ENCODE results near the gene IFNK. TPM values are rescaled to one million over a fixed set of nuclear protein-coding genes. Genes with fewer than 3 reads are reported as not detected.

The IFNK gene
- total RNA-seq, 1 experiment from 2014 or later, result not detected

DNA sequence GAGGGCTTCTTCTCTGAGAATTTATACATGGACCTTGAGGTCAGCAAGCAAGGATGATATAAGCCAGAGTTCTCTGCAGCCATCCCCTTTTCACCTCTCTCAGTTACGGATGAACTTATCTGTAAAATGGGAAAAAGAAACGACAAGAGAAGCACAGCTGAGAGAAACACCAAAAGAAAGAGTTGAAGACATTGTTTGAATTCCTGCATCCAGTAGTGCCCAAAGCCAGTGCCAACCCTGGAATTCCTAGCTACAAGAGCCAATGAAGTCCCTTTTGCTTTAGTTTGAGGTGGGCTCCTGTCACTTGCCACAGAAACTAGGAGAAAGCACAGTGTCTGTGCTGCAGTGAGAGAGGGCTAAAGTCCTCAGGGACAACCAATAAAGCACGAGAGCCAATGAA, 12.1 kb downstream of the IFNK start:
- H3K4me3 ChIP-seq (replicated peaks in 1 of 2; ENCODE audit: low read depth in 1 of 2, low read length in 2 of 2), result no peak overlapping the region
- H3K27me3 ChIP-seq (ENCODE audit: insufficient read depth, low read length), result no peaks in the 10 kb centered on the region
- no peak overlapping the region for H2AFZ ChIP-seq (ENCODE audit: low read depth, low read length, poor library complexity, severe bottlenecking)
- H3K9me3 ChIP-seq (ENCODE audit: control insufficient read depth in 1 of 2, insufficient read depth in 1 of 2, low read depth in 1 of 2, low read length in 2 of 2), result no peaks in the 10 kb centered on the region
- no peak overlapping the region for H3K4me2 ChIP-seq (ENCODE audit: low read length)
- BruUV-seq (replicated peaks), result no TSS peak
- no peaks in the 10 kb centered on the region for H3K4me1 ChIP-seq (ENCODE audit: control insufficient read depth in 1 of 2, insufficient read depth in 2 of 2, low read length in 2 of 2)
- H3K79me2 ChIP-seq (ENCODE audit: insufficient read depth, low read length), result no peaks in the 10 kb centered on the region
- TF ChIP-seq ZNF274 (IDR thresholded peaks at IDR 0.05; ENCODE audit: low read depth, low read length), result no peak
- TF ChIP-seq SP1 (IDR thresholded peaks at IDR 0.05; ENCODE audit: low read depth), result no peak
- no peak for TF ChIP-seq TCF7L2 (IDR thresholded peaks at IDR 0.05; ENCODE audit: borderline replicate concordance, extremely low read depth, insufficient read depth, insufficient read length)
- TF ChIP-seq, protein P1, sequence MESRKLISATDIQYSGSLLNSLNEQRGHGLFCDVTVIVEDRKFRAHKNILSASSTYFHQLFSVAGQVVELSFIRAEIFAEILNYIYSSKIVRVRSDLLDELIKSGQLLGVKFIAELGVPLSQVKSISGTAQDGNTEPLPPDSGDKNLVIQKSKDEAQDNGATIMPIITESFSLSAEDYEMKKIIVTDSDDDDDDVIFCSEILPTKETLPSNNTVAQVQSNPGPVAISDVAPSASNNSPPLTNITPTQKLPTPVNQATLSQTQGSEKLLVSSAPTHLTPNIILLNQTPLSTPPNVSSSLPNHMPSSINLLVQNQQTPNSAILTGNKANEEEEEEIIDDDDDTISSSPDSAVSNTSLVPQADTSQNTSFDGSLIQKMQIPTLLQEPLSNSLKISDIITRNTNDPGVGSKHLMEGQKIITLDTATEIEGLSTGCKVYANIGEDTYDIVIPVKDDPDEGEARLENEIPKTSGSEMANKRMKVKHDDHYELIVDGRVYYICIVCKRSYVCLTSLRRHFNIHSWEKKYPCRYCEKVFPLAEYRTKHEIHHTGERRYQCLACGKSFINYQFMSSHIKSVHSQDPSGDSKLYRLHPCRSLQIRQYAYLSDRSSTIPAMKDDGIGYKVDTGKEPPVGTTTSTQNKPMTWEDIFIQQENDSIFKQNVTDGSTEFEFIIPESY (IDR thresholded peaks at IDR 0.05; ENCODE audit: extremely low read depth, insufficient replicate concordance, low read length), result no peak
- TF ChIP-seq RAD21 (IDR thresholded peaks at IDR 0.05; ENCODE audit: low read depth), result no peak
- no peak for TF ChIP-seq EGR1 (IDR thresholded peaks at IDR 0.05; ENCODE audit: low read depth)
- TF ChIP-seq, protein P2, sequence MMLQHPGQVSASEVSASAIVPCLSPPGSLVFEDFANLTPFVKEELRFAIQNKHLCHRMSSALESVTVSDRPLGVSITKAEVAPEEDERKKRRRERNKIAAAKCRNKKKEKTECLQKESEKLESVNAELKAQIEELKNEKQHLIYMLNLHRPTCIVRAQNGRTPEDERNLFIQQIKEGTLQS (IDR thresholded peaks at IDR 0.05), result no peak
- TF ChIP-seq EZH2 (IDR thresholded peaks at IDR 0.05), result no peak
- no peak for TF ChIP-seq POLR2A (IDR thresholded peaks at IDR 0.05; ENCODE audit: borderline replicate concordance, extremely low read depth, insufficient read depth, insufficient read length)
- TF ChIP-seq, protein P3, sequence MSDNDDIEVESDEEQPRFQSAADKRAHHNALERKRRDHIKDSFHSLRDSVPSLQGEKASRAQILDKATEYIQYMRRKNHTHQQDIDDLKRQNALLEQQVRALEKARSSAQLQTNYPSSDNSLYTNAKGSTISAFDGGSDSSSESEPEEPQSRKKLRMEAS (IDR thresholded peaks at IDR 0.05), result no peak
- TF ChIP-seq, protein P4, sequence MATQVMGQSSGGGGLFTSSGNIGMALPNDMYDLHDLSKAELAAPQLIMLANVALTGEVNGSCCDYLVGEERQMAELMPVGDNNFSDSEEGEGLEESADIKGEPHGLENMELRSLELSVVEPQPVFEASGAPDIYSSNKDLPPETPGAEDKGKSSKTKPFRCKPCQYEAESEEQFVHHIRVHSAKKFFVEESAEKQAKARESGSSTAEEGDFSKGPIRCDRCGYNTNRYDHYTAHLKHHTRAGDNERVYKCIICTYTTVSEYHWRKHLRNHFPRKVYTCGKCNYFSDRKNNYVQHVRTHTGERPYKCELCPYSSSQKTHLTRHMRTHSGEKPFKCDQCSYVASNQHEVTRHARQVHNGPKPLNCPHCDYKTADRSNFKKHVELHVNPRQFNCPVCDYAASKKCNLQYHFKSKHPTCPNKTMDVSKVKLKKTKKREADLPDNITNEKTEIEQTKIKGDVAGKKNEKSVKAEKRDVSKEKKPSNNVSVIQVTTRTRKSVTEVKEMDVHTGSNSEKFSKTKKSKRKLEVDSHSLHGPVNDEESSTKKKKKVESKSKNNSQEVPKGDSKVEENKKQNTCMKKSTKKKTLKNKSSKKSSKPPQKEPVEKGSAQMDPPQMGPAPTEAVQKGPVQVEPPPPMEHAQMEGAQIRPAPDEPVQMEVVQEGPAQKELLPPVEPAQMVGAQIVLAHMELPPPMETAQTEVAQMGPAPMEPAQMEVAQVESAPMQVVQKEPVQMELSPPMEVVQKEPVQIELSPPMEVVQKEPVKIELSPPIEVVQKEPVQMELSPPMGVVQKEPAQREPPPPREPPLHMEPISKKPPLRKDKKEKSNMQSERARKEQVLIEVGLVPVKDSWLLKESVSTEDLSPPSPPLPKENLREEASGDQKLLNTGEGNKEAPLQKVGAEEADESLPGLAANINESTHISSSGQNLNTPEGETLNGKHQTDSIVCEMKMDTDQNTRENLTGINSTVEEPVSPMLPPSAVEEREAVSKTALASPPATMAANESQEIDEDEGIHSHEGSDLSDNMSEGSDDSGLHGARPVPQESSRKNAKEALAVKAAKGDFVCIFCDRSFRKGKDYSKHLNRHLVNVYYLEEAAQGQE (IDR thresholded peaks at IDR 0.05; ENCODE audit: low read depth), result no peak
- TF ChIP-seq SRF (IDR thresholded peaks at IDR 0.05; ENCODE audit: low read depth), result no peak
- DNase-seq (ENCODE audit: low read depth, low spot score) (no peak), ATAC-seq (no peak)
- H3K27ac ChIP-seq (ENCODE audit: low read depth, low read length), result no peak overlapping the region
- intact Hi-C loops (cut with micrococcal nuclease), result no loop called here
- ChIA-PET POLR2A (no interaction called here), RAD21 (ENCODE audit: low non-redundant PET in 1 of 2, low total read pairs in 2 of 2, uncharacterized antibody in 2 of 2, unreplicated experiment in 2 of 2) (no interaction called here), CTCF (interaction anchor here (1.9 kb wide), 1 partner anchor 203 kb away, joined by 7 read pairs; no protein-coding TSS in a partner anchor)
- H3K9me2 ChIP-seq (ENCODE audit: insufficient read depth), result no peaks in the 10 kb centered on the region
- H4K20me1 ChIP-seq (ENCODE audit: insufficient read depth), result no peaks in the 10 kb centered on the region
- H3K9ac ChIP-seq (ENCODE audit: low read length), result no peak overlapping the region
- no peaks in the 10 kb centered on the region; a peak in 1 of 4 replicates for H3K36me3 ChIP-seq (ENCODE audit: control insufficient read depth in 1 of 2, insufficient read depth in 2 of 2, low read length in 2 of 2)
